K562 (cell line): ENCODE measurements around the gene PLA2G15. TPM values are rescaled to one million over a fixed set of nuclear protein-coding genes. Genes with fewer than 3 reads are reported as not detected.

Source experiments
- ATF3 ChIP-seq, 2 experiments: fragments of 450-650 bp in 1 of 2; sonication (generic) in 1 of 2; formaldehyde crosslinking in 1 of 2; IDR thresholded peaks in 1 of 2; conservative IDR thresholded peaks in 1 of 2; 2 replicates each; pipeline versions ENCODE4 v1.6.1 to v1.8.1; 2016 to 2023; ENCODE audit warnings: mild to moderate bottlenecking in 2 of 2, moderate library complexity in 2 of 2, inconsistent platforms in 1 of 2, missing genetic modification reagents in 1 of 2
- CBX5 ChIP-seq: IDR thresholded peaks from 2 replicates; pipeline ENCODE4 v1.6.1; 2014; ENCODE audit warnings: low read depth, borderline replicate concordance
- CCNT2 ChIP-seq: IDR thresholded peaks from 2 replicates; pipeline ENCODE4 v1.6.1; 2011; ENCODE audit warnings: borderline replicate concordance, low read depth, mild to moderate bottlenecking, moderate library complexity, mixed read lengths, low read length; ENCODE audit not compliant: insufficient read length; ENCODE audit errors: extremely low read depth
- ELK3 ChIP-seq: fragments of 450-650 bp; formaldehyde crosslinking; IDR thresholded peaks from 2 replicates; pipeline ENCODE4 v1.4.0; 2020; ENCODE audit warnings: mild to moderate bottlenecking
- ESRRA ChIP-seq: fragments of 450-650 bp; IDR thresholded peaks from 2 replicates; pipeline ENCODE4 v1.6.1; 2014; ENCODE audit warnings: low read depth, mild to moderate bottlenecking, moderate library complexity, borderline replicate concordance
- EZH2 ChIP-seq: IDR thresholded peaks from 2 replicates; pipeline ENCODE4 v1.6.1; 2012; ENCODE audit warnings: low read depth, mild to moderate bottlenecking, inconsistent platforms, low read length, borderline replicate concordance
- HLTF ChIP-seq: fragments of 450-650 bp; IDR thresholded peaks from 2 replicates; pipeline ENCODE4 v1.6.1; 2016
- HMGN3 ChIP-seq: IDR thresholded peaks from 2 replicates; pipeline ENCODE4 v1.6.1; 2011; ENCODE audit warnings: borderline replicate concordance, low read depth, mild to moderate bottlenecking, mixed read lengths, low read length; ENCODE audit not compliant: insufficient read length; ENCODE audit errors: extremely low read depth
- SMAD2 ChIP-seq: fragments of 150-350 bp; IDR thresholded peaks from 2 replicates; pipeline ENCODE4 v1.6.1; 2014; ENCODE audit warnings: low read depth, mild to moderate bottlenecking, low read length
- TAF9B ChIP-seq: fragments of 450-650 bp; IDR thresholded peaks from 2 replicates; pipeline ENCODE4 v1.6.1; 2018; ENCODE audit warnings: mild to moderate bottlenecking; ENCODE audit not compliant: partially characterized antibody
- TBP ChIP-seq: optimal IDR thresholded peaks from 2 replicates; pipeline ENCODE3; 2011; ENCODE audit warnings: low read depth, low read length, improper control_type of control experiment
- ZKSCAN1 ChIP-seq: fragments of 150-350 bp; IDR thresholded peaks from 2 replicates; pipeline ENCODE4 v1.6.1; 2016; ENCODE audit warnings: low read depth, low read length
- ZNF143 ChIP-seq: sonication (generic); formaldehyde crosslinking; IDR thresholded peaks from 2 replicates; pipeline ENCODE4 v1.9.0; 2022; ENCODE audit warnings: mild to moderate bottlenecking, missing genetic modification reagents
- polyA plus RNA-seq, 8 experiments: library from polyadenylated mRNA; depleted of rRNA in 4 of 8; stranded (reverse) in 5 of 8; unstranded in 3 of 8; fragments of >200 nt; fragmentation: Nextera tagmentation in 2 of 8; fragmentation: Illumina TruSeq in 1 of 8; extraction: Ambion mirVana in 2 of 8; extraction: Trizol in 1 of 8; gene quantifications; 2 replicates each; pipeline versions ENCODE4 v1.2.1 to v1.2.3, GENCODE V29; 2011 to 2014; ENCODE audit warnings: inconsistent platforms in 1 of 8, missing spikeins in 1 of 8
- total RNA-seq, 7 experiments: library from RNA; depleted of rRNA in 6 of 7; stranded (reverse); fragments of >200 nt in 6 of 7; fragmentation: Illumina TruSeq in 2 of 7; extraction: Trizol in 2 of 7; gene quantifications; 2 replicates each; pipeline versions ENCODE4 v1.2.1 to v1.2.3, GENCODE V29; 2011 to 2021; ENCODE audit warnings: low replicate concordance in 1 of 7

The PLA2G15 gene
- total and polyA plus RNA-seq, 9 of the 15 experiments (the other 6 are each of a cell fraction or from before 2014, with no cell fraction given), result 0.42 to 8.6 (median 4.8) TPM

- TF ChIP-seq EZH2 (no peak), ATF3 (IDR thresholded peaks at IDR 0.05) (no peak), ATF3 (CRISPR knock-in tag; conservative IDR thresholded peaks at IDR 0.05) (no peak), ESRRA (no peak), HLTF (no peak), TAF9B (no peak), SMAD2 (no peak), ZNF143 (CRISPR knock-in tag) (no peak), CBX5 (no peak), TBP (no peak), ZKSCAN1 (no peak), ELK3 (CRISPR knock-in tag) (no peak), CCNT2 (no peak), HMGN3 (no peak)
Measured at GRCh38 chr16:68214726-68215125, 30.4 kb upstream of the PLA2G15 start (continued).
